GM10266 (cell line): ENCODE data around the gene CYLD.

Experiments used
- DNase-seq: peaks from one replicate; pipeline ENCODE4 v3.0.0; 2012; ENCODE audit errors: extremely low spot score
- TF ChIP-seq, protein P1 (sequence below): IDR thresholded peaks from 2 replicates; pipeline ENCODE4 v1.5.1; 2012; ENCODE audit warnings: mild to moderate bottlenecking, low read depth; ENCODE audit not compliant: control insufficient read depth, insufficient read depth; ENCODE audit errors: missing control alignments

The CYLD gene

DNA sequence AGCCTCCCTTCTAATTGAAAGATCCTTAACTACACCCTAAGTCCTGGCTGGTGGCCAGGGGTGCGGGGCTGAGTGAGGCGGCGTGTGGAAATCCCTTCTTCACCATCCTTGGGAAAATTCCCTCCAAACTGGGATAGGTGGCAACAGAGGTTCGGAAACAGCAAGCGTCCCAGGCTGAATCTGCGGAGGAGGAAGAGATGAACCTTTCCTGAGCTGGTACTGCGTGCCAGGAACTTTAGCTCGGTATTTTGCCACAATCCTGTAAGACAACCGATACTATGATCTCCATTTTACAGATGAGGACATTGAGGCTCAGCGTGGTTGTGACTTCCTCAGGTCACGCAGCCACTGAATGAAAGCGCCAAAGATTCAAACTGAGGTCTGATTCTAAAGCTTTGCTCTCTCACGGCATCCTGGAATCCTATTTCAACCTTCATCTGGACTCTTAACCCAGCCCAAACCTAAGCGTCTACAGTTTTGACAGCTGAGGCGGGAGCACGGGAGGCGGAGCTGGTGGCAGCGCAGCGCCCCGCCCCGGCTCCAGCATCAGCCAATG is 583 bp upstream of the CYLD start:
- DNase-seq, result no peak
- TF ChIP-seq, protein P1, sequence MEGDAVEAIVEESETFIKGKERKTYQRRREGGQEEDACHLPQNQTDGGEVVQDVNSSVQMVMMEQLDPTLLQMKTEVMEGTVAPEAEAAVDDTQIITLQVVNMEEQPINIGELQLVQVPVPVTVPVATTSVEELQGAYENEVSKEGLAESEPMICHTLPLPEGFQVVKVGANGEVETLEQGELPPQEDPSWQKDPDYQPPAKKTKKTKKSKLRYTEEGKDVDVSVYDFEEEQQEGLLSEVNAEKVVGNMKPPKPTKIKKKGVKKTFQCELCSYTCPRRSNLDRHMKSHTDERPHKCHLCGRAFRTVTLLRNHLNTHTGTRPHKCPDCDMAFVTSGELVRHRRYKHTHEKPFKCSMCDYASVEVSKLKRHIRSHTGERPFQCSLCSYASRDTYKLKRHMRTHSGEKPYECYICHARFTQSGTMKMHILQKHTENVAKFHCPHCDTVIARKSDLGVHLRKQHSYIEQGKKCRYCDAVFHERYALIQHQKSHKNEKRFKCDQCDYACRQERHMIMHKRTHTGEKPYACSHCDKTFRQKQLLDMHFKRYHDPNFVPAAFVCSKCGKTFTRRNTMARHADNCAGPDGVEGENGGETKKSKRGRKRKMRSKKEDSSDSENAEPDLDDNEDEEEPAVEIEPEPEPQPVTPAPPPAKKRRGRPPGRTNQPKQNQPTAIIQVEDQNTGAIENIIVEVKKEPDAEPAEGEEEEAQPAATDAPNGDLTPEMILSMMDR, result no peak

DNA sequence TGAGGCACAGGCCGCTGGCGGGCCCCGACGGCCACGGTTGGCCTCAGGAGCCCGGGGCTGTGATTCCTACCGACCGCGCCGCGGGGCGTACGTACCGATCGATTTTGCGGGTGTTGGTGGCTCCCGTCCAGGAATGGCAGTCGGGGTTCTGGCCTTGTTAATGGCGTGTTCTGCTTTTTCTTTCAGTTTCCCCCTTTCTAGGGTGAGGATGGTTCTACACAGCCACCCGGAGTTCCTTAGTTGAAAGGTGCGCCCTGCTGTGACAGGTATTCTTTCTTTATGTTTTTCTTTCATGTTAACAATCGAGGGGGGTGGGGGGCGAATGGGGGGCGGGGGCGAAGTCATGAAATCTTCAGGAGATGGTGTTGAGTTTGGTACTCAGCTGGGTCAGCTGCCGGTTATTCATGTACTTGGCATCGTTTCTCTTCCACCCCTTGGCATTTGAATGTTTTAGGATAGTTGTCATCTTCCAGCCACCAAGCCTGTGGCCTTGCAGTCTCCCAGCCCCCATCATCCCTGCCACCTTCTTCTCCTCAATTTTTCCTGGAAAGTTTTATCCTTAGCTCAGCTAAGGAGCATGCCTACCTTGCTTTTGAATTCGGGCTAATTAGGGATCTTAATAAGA is 802 bp downstream of the CYLD start:
- TF ChIP-seq, protein P1, result no peak
- peak; percentile 75 for DNase-seq

DNA sequence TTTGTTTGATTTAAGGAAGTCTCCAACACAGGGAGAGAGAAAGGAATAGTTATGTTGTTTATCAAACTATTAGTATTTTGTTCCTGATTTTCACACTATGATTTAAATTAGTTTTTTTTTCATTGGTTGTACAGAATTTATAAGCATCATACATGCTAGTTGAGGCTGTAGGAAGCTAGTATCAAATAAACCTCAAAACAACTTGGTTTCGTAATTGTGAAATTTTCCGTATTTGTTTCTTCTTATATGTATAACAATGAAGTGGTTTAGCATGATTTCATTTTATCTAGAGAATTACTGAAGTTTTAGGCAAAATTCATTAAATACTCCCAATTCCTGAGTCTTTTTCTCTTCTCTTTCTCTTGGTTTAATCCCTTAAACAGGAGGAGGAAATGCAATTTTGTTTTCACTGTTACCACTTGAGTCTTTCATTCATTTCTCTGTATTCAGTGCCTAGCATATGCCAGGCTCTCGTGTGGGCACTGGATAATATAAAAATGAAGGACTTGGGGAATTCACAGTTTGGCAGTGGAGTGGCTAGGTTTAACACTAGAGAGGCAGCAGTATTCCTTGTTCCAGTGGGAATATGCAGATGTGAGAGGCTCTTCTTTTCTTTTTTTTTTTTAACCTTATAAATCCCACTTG is 1.8 kb downstream of the CYLD start:
- DNase-seq, result no peak
- TF ChIP-seq, protein P1, result no peak

DNA sequence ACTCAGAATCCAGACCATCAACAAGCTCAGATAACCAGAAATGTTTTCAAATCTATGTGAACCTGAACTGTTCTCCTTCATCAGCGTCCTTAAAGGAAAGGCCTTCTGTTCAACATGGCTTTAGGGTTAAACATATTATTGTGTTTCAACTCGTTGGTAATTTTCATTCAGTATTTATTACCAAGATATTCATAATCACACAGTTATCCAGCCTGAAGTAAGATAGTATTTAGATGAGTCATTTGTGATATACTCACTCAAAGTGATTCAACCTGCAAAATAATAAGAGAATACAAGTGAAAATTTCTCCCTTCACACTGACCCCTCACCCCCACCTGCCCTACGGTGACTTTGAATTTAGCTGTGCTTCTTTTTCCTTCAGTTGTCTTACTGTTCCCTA is 3.0 kb downstream of the CYLD start:
- DNase-seq, result no peak

DNA sequence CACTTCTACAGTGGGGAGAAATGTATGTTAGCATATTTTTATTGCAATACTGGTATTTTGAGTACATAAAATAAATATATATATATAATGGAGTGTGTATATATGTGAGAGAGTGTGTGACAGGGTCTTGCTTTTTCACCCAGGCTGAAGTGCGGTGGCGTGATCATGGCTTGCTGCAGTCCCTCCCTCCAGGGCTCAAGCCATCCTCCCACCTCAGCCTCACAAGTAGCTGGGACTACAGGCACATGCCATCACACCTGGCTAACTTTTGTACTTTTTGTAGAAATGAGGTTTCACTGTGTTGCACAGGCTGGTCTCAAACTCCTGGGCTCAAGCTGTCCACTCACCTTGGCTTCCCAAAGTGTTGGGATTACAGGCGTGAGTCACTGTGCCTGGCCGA is 4.1 kb downstream of the CYLD start:
- no peak for DNase-seq
- TF ChIP-seq, protein P1, result no peak

More for the DNA sequence above, 3.0 kb downstream of the CYLD start:
- TF ChIP-seq, protein P1, result no peak

DNA sequence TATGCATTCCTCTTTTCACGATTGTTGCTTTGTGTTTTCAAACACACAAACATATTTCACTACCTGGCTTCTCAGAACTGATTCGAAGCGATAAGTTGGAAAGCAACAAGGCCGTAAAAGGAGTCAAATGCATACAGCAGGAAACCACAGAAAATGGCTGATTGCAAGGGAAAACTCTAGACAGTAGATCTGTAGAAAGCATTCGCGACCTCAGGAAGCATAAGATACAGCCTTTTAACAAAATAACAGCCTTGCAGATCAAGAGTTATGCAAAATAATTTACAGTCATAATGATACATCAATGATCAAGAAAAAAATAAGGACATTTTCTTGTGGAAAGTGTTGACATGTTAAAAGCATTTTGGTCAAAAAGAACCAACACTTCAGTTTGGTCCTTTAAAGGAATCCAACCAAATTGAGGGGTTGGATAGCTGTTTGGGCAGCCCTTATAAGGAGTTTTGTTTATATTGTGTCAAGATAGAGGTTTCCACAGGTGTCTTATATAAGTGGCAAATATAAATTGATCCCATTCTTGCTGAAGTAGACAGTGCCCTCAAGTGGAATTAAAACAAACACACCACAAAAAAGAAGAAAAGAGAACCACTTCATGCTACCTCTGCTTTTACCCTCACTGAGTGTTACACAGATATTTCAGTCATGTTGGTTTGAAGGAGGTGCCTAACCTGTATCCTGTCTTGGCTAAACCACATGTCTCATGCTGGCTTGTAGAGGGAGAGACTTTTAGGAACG is 5.5 kb downstream of the CYLD start:
- TF ChIP-seq, protein P1, result peak; percentile 48
- DNase-seq, result peak; percentile 51
